H9 (cell line): ENCODE results near the gene TTLL1. TPM values are rescaled to one million over a fixed set of nuclear protein-coding genes. Genes with fewer than 3 reads are reported as not detected.

Experiments used
- DNase-seq: peaks from one replicate; pipeline ENCODE4 v3.0.0-alpha.2; 2017
- H2AFZ ChIP-seq: one replicate; pipeline ENCODE4 v1.6.1; 2013; ENCODE audit warnings: mild to moderate bottlenecking, low read length, control low read depth, moderate library complexity
- H2AK5ac ChIP-seq: 2 replicates; pipeline ENCODE4 v1.6.1; 2013; ENCODE audit warnings: low read length, control low read depth, mixed read lengths; ENCODE audit not compliant: insufficient read length
- H2BK120ac ChIP-seq: one replicate; pipeline ENCODE4 v1.6.1; 2013; ENCODE audit warnings: low read depth, mild to moderate bottlenecking, low read length, control low read depth, inconsistent platforms; ENCODE audit not compliant: poor library complexity, severe bottlenecking
- H2BK12ac ChIP-seq: 2 replicates; pipeline ENCODE4 v1.6.1; 2013; ENCODE audit warnings: low read length, control low read depth, mixed read lengths, low read depth; ENCODE audit not compliant: insufficient read length
- H2BK15ac ChIP-seq: 2 replicates; pipeline ENCODE4 v1.6.1; 2013; ENCODE audit warnings: low read depth, low read length, control low read depth
- H2BK20ac ChIP-seq: one replicate; pipeline ENCODE4 v1.6.1; 2013; ENCODE audit warnings: low read depth, mild to moderate bottlenecking, low read length, control low read depth, inconsistent platforms; ENCODE audit not compliant: poor library complexity, severe bottlenecking
- H2BK5ac ChIP-seq: 2 replicates; pipeline ENCODE4 v1.6.1; 2013; ENCODE audit warnings: low read length, control low read depth, mixed read lengths; ENCODE audit not compliant: insufficient read length
- H3K14ac ChIP-seq: 2 replicates; pipeline ENCODE4 v1.6.1; 2013; ENCODE audit warnings: low read length, control low read depth; ENCODE audit not compliant: insufficient read depth
- H3K18ac ChIP-seq: 2 replicates; pipeline ENCODE4 v1.6.1; 2013; ENCODE audit warnings: low read depth, mild to moderate bottlenecking, mixed read lengths, low read length, control low read depth; ENCODE audit not compliant: insufficient read length
- H3K23ac ChIP-seq: 2 replicates; pipeline ENCODE4 v1.6.1; 2013; ENCODE audit warnings: low read length, control low read depth, mixed read lengths, low read depth; ENCODE audit not compliant: insufficient read length
- H3K23me2 ChIP-seq: 2 replicates; pipeline ENCODE4 v1.6.1; 2013; ENCODE audit warnings: low read depth, mild to moderate bottlenecking, mixed read lengths, low read length, control low read depth; ENCODE audit not compliant: insufficient read length, poor library complexity, severe bottlenecking
- H3K27ac ChIP-seq: 2 replicates; pipeline ENCODE4 v1.5.1; 2013; ENCODE audit warnings: low read length, control low read depth, mixed read lengths, low read depth; ENCODE audit not compliant: insufficient read length
- H3K27me3 ChIP-seq: 2 replicates; pipeline ENCODE4 v1.6.1; 2013; ENCODE audit warnings: low read length, control low read depth, inconsistent platforms; ENCODE audit not compliant: insufficient read depth
- H3K4ac ChIP-seq: 2 replicates; pipeline ENCODE4 v1.6.1; 2013; ENCODE audit warnings: low read depth, mild to moderate bottlenecking, control low read depth, inconsistent platforms, low read length, moderate library complexity
- H3K4me1 ChIP-seq: 2 replicates; pipeline ENCODE4 v1.6.1; 2013; ENCODE audit warnings: low read length, control low read depth, inconsistent platforms; ENCODE audit not compliant: insufficient read depth
- H3K4me2 ChIP-seq: 2 replicates; pipeline ENCODE4 v1.6.1; 2013; ENCODE audit warnings: low read length, control low read depth, mixed read lengths; ENCODE audit not compliant: insufficient read length, insufficient read depth
- H3K56ac ChIP-seq: 2 replicates; pipeline ENCODE4 v1.6.1; 2013; ENCODE audit warnings: low read depth, mild to moderate bottlenecking, mixed read lengths, low read length, control low read depth; ENCODE audit not compliant: insufficient read length
- H3K79me1 ChIP-seq: 2 replicates; pipeline ENCODE4 v1.6.1; 2013; ENCODE audit warnings: low read depth, mild to moderate bottlenecking, moderate library complexity, low read length, control low read depth, inconsistent platforms; ENCODE audit not compliant: insufficient read depth, poor library complexity, severe bottlenecking
- H3K79me2 ChIP-seq: 2 replicates; pipeline ENCODE4 v1.6.1; 2013; ENCODE audit warnings: low read length, control low read depth, inconsistent platforms; ENCODE audit not compliant: insufficient read depth
- H3K9ac ChIP-seq: 2 replicates; pipeline ENCODE4 v1.6.1; 2013; ENCODE audit warnings: low read length, control low read depth, mixed read lengths; ENCODE audit not compliant: insufficient read length; ENCODE audit errors: extremely low read depth
- H3K9me3 ChIP-seq: one replicate; pipeline ENCODE4 v1.6.1; 2013; ENCODE audit warnings: low read depth, low read length, inconsistent platforms; ENCODE audit not compliant: control insufficient read depth
- H3T11ph ChIP-seq: one replicate; pipeline ENCODE4 v1.6.1; 2013; ENCODE audit warnings: mild to moderate bottlenecking, low read length, control low read depth, inconsistent platforms
- H4K20me1 ChIP-seq: one replicate; pipeline ENCODE4 v1.6.1; 2013; ENCODE audit not compliant: control insufficient read depth, insufficient read length, insufficient read depth
- H4K5ac ChIP-seq: 2 replicates; pipeline ENCODE4 v1.6.1; 2013; ENCODE audit warnings: low read depth, mild to moderate bottlenecking, mixed read lengths, low read length, control low read depth; ENCODE audit not compliant: insufficient read length
- H4K8ac ChIP-seq: replicated peaks from 2 replicates; pipeline ENCODE4 v1.6.1; 2013; ENCODE audit warnings: low read length, control low read depth, mixed read lengths, low read depth; ENCODE audit not compliant: insufficient read length
- H4K91ac ChIP-seq: 2 replicates; pipeline ENCODE4 v1.6.1; 2013; ENCODE audit warnings: low read depth, mild to moderate bottlenecking, moderate library complexity, mixed read lengths, low read length, control low read depth; ENCODE audit not compliant: insufficient read length
- H3K27ac Mint-ChIP-seq, 3 experiments: 2 replicates in 2 of 3; 3 replicates in 1 of 3; pipeline ENCODE4 v1.8.0; 2020 to 2021; ENCODE audit warnings: mixed read lengths in 3 of 3, mild to moderate bottlenecking in 1 of 3, moderate library complexity in 1 of 3
- H3K27me3 Mint-ChIP-seq: 2 replicates; pipeline ENCODE4 v1.8.0; 2021; ENCODE audit warnings: low read depth, mild to moderate bottlenecking, moderate library complexity, mixed read lengths
- H3K36me3 Mint-ChIP-seq, 3 experiments: 2 replicates in 2 of 3; 3 replicates in 1 of 3; pipeline ENCODE4 v1.8.0; 2020 to 2021; ENCODE audit warnings: low read depth in 3 of 3, mixed read lengths in 3 of 3; ENCODE audit not compliant: insufficient read depth in 1 of 3
- H3K4me1 Mint-ChIP-seq, 2 experiments: 2 replicates each; pipeline ENCODE4 v1.8.0; 2020; ENCODE audit warnings: mixed read lengths in 2 of 2
- H3K4me3 Mint-ChIP-seq, 2 experiments: 2 replicates in 1 of 2; 3 replicates in 1 of 2; pipeline ENCODE4 v1.8.0; 2020 to 2021; ENCODE audit warnings: mild to moderate bottlenecking in 2 of 2, mixed read lengths in 2 of 2, moderate library complexity in 1 of 2
- H3K9me3 Mint-ChIP-seq, 2 experiments: 2 replicates in 1 of 2; 3 replicates in 1 of 2; pipeline ENCODE4 v1.8.0; 2020; ENCODE audit warnings: mild to moderate bottlenecking in 2 of 2, mixed read lengths in 2 of 2, moderate library complexity in 1 of 2
- CTCF ChIP-seq: fragments of 200-600 bp; sonication (generic); conservative IDR thresholded peaks from 3 replicates; pipeline ENCODE4 v1.8.0; 2021; ENCODE audit warnings: antibody characterized with exemption, mild to moderate bottlenecking
- WGBS: extraction: QIAGEN DNeasy Blood & Tissue Kit; methylation state at CpG from one replicate; pipeline ENCODE4 v1.1.7; 2013; ENCODE audit warnings: missing lambda C conversion rate, low lambda C conversion rate, mixed read lengths; ENCODE audit not compliant: insufficient read length; ENCODE audit errors: extremely low coverage; 5-methylcytosine and 5-hydroxymethylcytosine counted together
- total RNA-seq: library from RNA; stranded (reverse); gene quantifications from 2 replicates; pipeline ENCODE4 v1.2.1, GENCODE V29; 2021

Gene TTLL1
- total RNA-seq, 1 experiment from 2014 or later, result 4.1 TPM

- H4K91ac ChIP-seq, result no peak overlapping the region
- H4K20me1 ChIP-seq, result no peaks in the 10 kb centered on the region
- no peak for DNase-seq
- Mint-ChIP-seq H3K27ac (peak overlapping the region in 2 of 3 experiments; percentile 11 to 81; a peak in 3 of 7 replicates), H3K4me3 (no peak overlapping the region), H3K27me3 (no peaks in the 10 kb centered on the region), H3K36me3 (peaks cover 15 to 61% (median 55%) of the 10 kb centered on the region in 3 experiments; a peak in 6 of 7 replicates), H3K9me3 (no peaks in the 10 kb centered on the region), H3K4me1 (peaks cover 9 to 12% of the 10 kb centered on the region in 2 experiments)
- no peak overlapping the region for H2AFZ ChIP-seq
- H3T11ph ChIP-seq, result no peak overlapping the region
- no peaks in the 10 kb centered on the region for H3K23me2 ChIP-seq
- H3K9ac ChIP-seq, result no peak overlapping the region
- no peak overlapping the region for H4K8ac ChIP-seq
- H2BK5ac ChIP-seq, result no peak overlapping the region
- no peak overlapping the region for H3K14ac ChIP-seq
- H3K9me3 ChIP-seq, result no peaks in the 10 kb centered on the region
- H3K4me2 ChIP-seq, result no peak overlapping the region
- H3K4me1 ChIP-seq, result no peaks in the 10 kb centered on the region
- no peak overlapping the region for H3K56ac ChIP-seq
- no peak overlapping the region for H3K18ac ChIP-seq
- H2BK20ac ChIP-seq, result no peak overlapping the region
- no peaks in the 10 kb centered on the region for H3K79me2 ChIP-seq
- no peaks in the 10 kb centered on the region for H3K79me1 ChIP-seq
- no peak overlapping the region for H2BK15ac ChIP-seq
- H2BK120ac ChIP-seq, result no peak overlapping the region
- no peak overlapping the region for H3K4ac ChIP-seq
- H2BK12ac ChIP-seq, result no peak overlapping the region
- WGBS, result no CpG with 5 or more reads among the region's 9 CpGs
- H2AK5ac ChIP-seq, result no peak overlapping the region
- H3K27me3 ChIP-seq, result no peaks in the 10 kb centered on the region
- H3K27ac ChIP-seq, result no peak overlapping the region
- H3K23ac ChIP-seq, result no peak overlapping the region
- TF ChIP-seq CTCF, result no peak
- H4K5ac ChIP-seq, result no peak overlapping the region
Measured at GRCh38 chr22:43133401-43133800, 44.2 kb upstream of the TTLL1 start.
